Measurements from ENCODE around the gene NR5A1.

The NR5A1 gene

DNA sequence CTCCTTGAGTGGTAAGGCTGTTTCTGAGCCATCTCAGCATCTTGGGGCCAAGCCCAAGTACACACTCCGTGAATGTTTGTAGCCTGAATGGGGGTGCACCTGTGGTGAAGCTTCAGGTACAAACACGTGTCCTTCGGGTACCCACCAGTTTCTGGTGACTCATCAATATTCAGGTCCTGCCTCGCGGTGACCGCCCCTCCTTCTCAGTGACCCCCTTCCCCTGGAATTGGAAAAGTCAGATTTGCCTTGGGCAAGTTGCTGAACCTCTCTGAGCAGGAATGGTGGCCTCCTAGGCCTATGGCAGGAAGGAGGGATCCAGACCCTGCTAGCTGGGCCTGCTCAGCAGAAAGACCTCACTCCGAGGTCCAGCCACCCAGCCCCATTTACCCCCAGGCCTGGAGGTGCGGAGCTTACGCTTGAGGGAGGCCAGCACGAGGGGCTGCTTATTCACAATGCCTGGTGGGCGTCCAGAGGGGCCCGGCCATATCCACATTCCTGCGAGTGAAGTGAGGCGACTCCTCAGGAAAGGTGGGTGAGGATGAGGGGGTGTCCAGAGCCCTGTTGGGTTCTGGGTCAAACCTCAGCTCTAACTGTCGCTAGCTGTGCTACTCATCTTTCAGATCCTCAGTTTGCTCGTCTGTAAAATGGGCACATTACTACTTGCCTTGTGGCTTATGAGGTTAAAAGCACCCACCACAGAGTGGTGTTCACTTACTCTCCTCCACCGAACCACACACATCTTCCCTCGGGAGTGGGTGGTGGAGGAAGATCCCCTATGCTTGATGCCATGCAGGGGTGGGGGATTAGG lies 49.9 kb downstream of the NR5A1 start:
- CTCF ChIA-PET, result no interaction called here
- no peak for DNase-seq
- no peak overlapping the region for H3K4me3 ChIP-seq (ENCODE audit: control insufficient read depth in 1 of 7, extremely low read depth in 1 of 7, insufficient read depth in 4 of 7, low read depth in 2 of 7, low read length in 6 of 7)
- no peaks in the 10 kb centered on the region for H3K36me3 ChIP-seq (ENCODE audit: control insufficient read depth in 4 of 4, insufficient read depth in 4 of 4, low read length in 3 of 4)
- H3K27ac ChIP-seq (ENCODE audit: insufficient read depth in 1 of 2, low read depth in 1 of 2, low read length in 2 of 2, poor library complexity in 1 of 2, severe bottlenecking in 2 of 2), result no peak overlapping the region
- peaks cover 0 to 7% (median 2%) of the 10 kb centered on the region in 4 experiments for H3K4me1 ChIP-seq (ENCODE audit: control extremely low read depth in 1 of 4, control insufficient read depth in 4 of 4, insufficient read depth in 4 of 4, low read length in 3 of 4)
- peaks cover 0 to 4% (median 2%) of the 10 kb centered on the region in 5 experiments for H3K9me3 ChIP-seq (ENCODE audit: control extremely low read depth in 1 of 5, control insufficient read depth in 4 of 5, insufficient read depth in 2 of 5, low read depth in 1 of 5, low read length in 4 of 5)
- POLR2A ChIA-PET, result no interaction called here
- peaks cover 0 to 23% (median 7%) of the 10 kb centered on the region in 5 experiments for H3K27me3 ChIP-seq (replicated peaks in 2 of 5; ENCODE audit: control insufficient read depth in 4 of 5, insufficient read depth in 5 of 5, low read length in 4 of 5)
- 96% methylated on average over 16 of the region's 18 CpGs for WGBS (ENCODE audit: insufficient coverage)

DNA sequence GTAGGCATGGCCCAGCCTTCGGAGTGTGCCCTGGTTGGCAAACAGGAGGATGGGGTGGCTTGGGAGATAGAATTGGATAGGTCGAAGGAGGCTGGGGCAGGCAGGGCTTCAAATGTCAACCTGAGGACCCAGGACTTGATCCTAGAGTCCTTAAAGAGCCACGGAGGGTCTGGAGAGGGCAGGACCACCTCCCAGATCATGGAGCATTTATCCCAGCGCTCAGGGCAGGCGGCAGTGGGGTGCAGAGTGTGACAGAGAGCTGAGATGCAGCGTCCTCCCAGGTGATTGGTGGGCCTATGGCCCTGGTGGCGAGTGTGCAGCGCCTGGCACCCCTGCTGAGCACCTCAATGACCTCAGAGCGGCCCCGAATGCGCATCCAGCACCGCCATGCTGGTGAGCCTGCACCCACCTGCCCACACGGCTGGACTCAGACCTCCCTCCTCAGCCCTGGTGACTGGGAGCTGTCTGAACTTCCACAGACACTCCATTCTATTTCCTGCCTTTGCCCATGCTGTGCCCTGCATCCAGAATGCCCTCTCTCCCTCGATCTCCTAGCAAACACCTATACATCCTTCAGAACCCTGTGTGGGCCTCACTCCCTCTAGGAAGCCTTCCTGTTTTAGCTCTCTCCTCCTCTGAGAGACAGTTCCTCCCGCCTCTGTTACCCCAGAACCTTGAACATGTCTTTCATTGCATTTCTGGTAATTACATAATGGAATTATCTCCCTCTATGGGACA lies 50.7 kb downstream of the NR5A1 start:
- Histone ChIP-seq H3K4me3 (ENCODE audit: control insufficient read depth in 1 of 7, extremely low read depth in 1 of 7, insufficient read depth in 4 of 7, low read depth in 2 of 7, low read length in 6 of 7) (no peak overlapping the region), H3K36me3 (ENCODE audit: control insufficient read depth in 4 of 4, insufficient read depth in 4 of 4, low read length in 3 of 4) (no peaks in the 10 kb centered on the region), H3K27ac (ENCODE audit: insufficient read depth in 1 of 2, low read depth in 1 of 2, low read length in 2 of 2, poor library complexity in 1 of 2, severe bottlenecking in 2 of 2) (no peak overlapping the region), H3K4me1 (ENCODE audit: control extremely low read depth in 1 of 4, control insufficient read depth in 4 of 4, insufficient read depth in 4 of 4, low read length in 3 of 4) (peaks cover 0 to 8% (median 2%) of the 10 kb centered on the region in 4 experiments), H3K27me3 (replicated peaks in 2 of 5; ENCODE audit: control insufficient read depth in 4 of 5, insufficient read depth in 5 of 5, low read length in 4 of 5) (peaks cover 0 to 31% (median 7%) of the 10 kb centered on the region in 5 experiments), H3K9me3 (ENCODE audit: control extremely low read depth in 1 of 5, control insufficient read depth in 4 of 5, insufficient read depth in 2 of 5, low read depth in 1 of 5, low read length in 4 of 5) (peaks cover 0 to 4% (median 2%) of the 10 kb centered on the region in 5 experiments)
- 94% methylated on average over 14 of the region's 15 CpGs for WGBS (ENCODE audit: insufficient coverage)
- ChIA-PET CTCF (no interaction called here), POLR2A (no interaction called here)
- no peak for DNase-seq

DNA sequence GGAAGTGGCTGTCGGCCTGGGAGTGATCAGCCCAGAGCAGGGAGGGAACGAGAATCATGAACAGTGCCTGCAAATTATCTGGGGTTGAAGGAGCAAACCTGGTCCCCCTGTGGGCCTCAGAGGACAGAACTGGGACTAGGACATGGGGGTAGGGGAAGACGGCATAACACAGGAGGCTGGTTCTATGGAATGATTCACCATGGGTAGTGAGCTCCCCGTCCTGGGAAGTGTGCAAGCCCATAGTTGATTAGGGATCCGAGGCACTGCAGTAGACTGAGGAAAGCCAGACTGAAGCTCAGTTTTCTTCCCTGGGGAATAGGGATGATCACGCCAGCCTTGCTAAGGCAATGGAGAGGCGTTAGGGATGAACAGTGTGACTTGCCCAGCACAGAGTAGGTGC lies 51.4 kb downstream of the NR5A1 start:
- Histone ChIP-seq H3K27me3 (replicated peaks in 2 of 5; ENCODE audit: control insufficient read depth in 4 of 5, insufficient read depth in 5 of 5, low read length in 4 of 5) (peaks cover 0 to 38% (median 11%) of the 10 kb centered on the region in 5 experiments), H3K9me3 (ENCODE audit: control extremely low read depth in 1 of 5, control insufficient read depth in 4 of 5, insufficient read depth in 2 of 5, low read depth in 1 of 5, low read length in 4 of 5) (peaks cover 0 to 4% (median 2%) of the 10 kb centered on the region in 5 experiments), H3K27ac (ENCODE audit: insufficient read depth in 1 of 2, low read depth in 1 of 2, low read length in 2 of 2, poor library complexity in 1 of 2, severe bottlenecking in 2 of 2) (no peak overlapping the region), H3K36me3 (ENCODE audit: control insufficient read depth in 4 of 4, insufficient read depth in 4 of 4, low read length in 3 of 4) (no peaks in the 10 kb centered on the region), H3K4me1 (ENCODE audit: control extremely low read depth in 1 of 4, control insufficient read depth in 4 of 4, insufficient read depth in 4 of 4, low read length in 3 of 4) (peaks cover 0 to 15% (median 6%) of the 10 kb centered on the region in 4 experiments), H3K4me3 (ENCODE audit: control insufficient read depth in 1 of 7, extremely low read depth in 1 of 7, insufficient read depth in 4 of 7, low read depth in 2 of 7, low read length in 6 of 7) (no peak overlapping the region)
- no peak for DNase-seq
- CTCF ChIA-PET, result interaction anchor here (1.7 kb wide), 1 partner anchor 37 kb away, joined by 4 read pairs; no protein-coding TSS in a partner anchor
- WGBS (ENCODE audit: insufficient coverage), result 85% methylated on average over 7 of the region's 7 CpGs
- POLR2A ChIA-PET, result no interaction called here

DNA sequence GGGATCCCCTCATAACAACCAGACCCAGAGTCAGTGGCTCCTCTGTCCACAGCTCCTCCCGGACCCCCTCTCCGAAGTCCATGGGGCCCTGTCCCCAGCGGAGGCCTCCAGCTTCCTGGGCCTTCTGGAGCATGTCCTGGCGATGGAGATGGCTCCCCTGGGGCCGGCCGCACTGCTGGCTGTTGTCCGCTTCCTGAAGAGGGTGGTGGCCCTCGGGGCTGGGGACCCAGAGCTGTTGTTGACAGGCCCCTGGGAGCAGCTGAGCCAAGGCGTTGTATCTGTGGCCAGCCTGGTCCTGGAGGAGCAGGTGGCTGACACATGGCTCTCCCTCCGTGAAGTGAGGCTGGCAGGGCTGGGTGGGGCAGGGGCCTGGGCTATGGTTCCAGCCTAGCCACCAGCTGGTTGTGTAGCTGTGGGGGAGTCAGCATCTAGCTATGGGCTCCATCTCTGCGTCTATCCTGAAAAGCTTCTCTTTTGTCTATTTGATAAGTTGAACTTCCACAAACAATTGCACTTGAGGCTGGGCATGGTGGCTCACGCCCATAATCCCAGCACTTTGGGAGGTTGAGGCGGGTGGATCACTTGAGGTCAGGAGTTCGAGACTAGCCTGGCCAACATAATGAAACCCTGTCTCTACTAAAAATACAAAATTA lies 52.3 kb downstream of the NR5A1 start:
- ChIA-PET POLR2A (no interaction called here), CTCF (interaction anchor here (0.7 to 1.7 kb wide), 4 partner anchors 8 to 82 kb away, joined by 3 to 6 read pairs (median 4); no protein-coding TSS in a partner anchor)
- H3K4me3 ChIP-seq (ENCODE audit: control insufficient read depth in 1 of 7, extremely low read depth in 1 of 7, insufficient read depth in 4 of 7, low read depth in 2 of 7, low read length in 6 of 7), result no peak overlapping the region
- 94% methylated on average over 13 of the region's 14 CpGs for WGBS (ENCODE audit: insufficient coverage)
- DNase-seq, result no peak
- peaks cover 0 to 20% (median 10%) of the 10 kb centered on the region in 4 experiments for H3K4me1 ChIP-seq (ENCODE audit: control extremely low read depth in 1 of 4, control insufficient read depth in 4 of 4, insufficient read depth in 4 of 4, low read length in 3 of 4)
- H3K36me3 ChIP-seq (ENCODE audit: control insufficient read depth in 4 of 4, insufficient read depth in 4 of 4, low read length in 3 of 4), result no peaks in the 10 kb centered on the region
- H3K9me3 ChIP-seq (ENCODE audit: control extremely low read depth in 1 of 5, control insufficient read depth in 4 of 5, insufficient read depth in 2 of 5, low read depth in 1 of 5, low read length in 4 of 5), result peaks cover 0 to 4% (median 2%) of the 10 kb centered on the region in 5 experiments
- H3K27me3 ChIP-seq (replicated peaks in 2 of 5; ENCODE audit: control insufficient read depth in 4 of 5, insufficient read depth in 5 of 5, low read length in 4 of 5), result peaks cover 0 to 45% (median 17%) of the 10 kb centered on the region in 5 experiments
- no peak overlapping the region for H3K27ac ChIP-seq (ENCODE audit: insufficient read depth in 1 of 2, low read depth in 1 of 2, low read length in 2 of 2, poor library complexity in 1 of 2, severe bottlenecking in 2 of 2)

DNA sequence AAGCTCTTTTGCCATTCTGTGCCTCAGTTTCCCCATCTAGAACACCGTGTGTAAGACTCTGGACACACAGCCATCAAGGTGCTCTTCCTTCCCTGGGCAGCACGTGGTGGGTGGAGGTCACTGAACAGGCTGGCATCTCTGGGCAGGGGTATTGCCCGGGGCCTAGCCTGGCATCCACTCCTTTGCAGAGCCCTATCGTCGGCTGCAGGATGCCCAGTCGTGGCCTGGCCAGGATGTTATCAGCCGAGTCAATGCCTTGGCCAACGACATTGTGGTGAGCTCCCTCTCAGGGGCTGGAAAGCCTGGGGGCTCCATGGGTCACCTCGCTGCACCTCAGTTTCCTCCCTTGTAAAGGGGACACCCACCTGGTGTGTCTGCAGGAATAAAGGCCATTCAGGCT lies 52.9 kb downstream of the NR5A1 start:
- peaks cover 0 to 4% (median 2%) of the 10 kb centered on the region in 5 experiments for H3K9me3 ChIP-seq (ENCODE audit: control extremely low read depth in 1 of 5, control insufficient read depth in 4 of 5, insufficient read depth in 2 of 5, low read depth in 1 of 5, low read length in 4 of 5)
- WGBS (ENCODE audit: insufficient coverage), result 86% methylated on average over 9 of the region's 9 CpGs
- H3K27ac ChIP-seq (ENCODE audit: insufficient read depth in 1 of 2, low read depth in 1 of 2, low read length in 2 of 2, poor library complexity in 1 of 2, severe bottlenecking in 2 of 2), result no peak overlapping the region
- peaks cover 0 to 49% (median 20%) of the 10 kb centered on the region in 5 experiments for H3K27me3 ChIP-seq (replicated peaks in 2 of 5; ENCODE audit: control insufficient read depth in 4 of 5, insufficient read depth in 5 of 5, low read length in 4 of 5)
- CTCF ChIA-PET, result interaction anchor here (1.4 to 1.7 kb wide), 3 partner anchors 8 to 35 kb away, joined by 4 to 6 read pairs (median 4); no protein-coding TSS in a partner anchor
- DNase-seq, result no peak
- peaks cover 0 to 20% (median 10%) of the 10 kb centered on the region in 4 experiments for H3K4me1 ChIP-seq (ENCODE audit: control extremely low read depth in 1 of 4, control insufficient read depth in 4 of 4, insufficient read depth in 4 of 4, low read length in 3 of 4)
- H3K4me3 ChIP-seq (ENCODE audit: control insufficient read depth in 1 of 7, extremely low read depth in 1 of 7, insufficient read depth in 4 of 7, low read depth in 2 of 7, low read length in 6 of 7), result no peak overlapping the region
- no peaks in the 10 kb centered on the region for H3K36me3 ChIP-seq (ENCODE audit: control insufficient read depth in 4 of 4, insufficient read depth in 4 of 4, low read length in 3 of 4)
- POLR2A ChIA-PET, result no interaction called here

DNA sequence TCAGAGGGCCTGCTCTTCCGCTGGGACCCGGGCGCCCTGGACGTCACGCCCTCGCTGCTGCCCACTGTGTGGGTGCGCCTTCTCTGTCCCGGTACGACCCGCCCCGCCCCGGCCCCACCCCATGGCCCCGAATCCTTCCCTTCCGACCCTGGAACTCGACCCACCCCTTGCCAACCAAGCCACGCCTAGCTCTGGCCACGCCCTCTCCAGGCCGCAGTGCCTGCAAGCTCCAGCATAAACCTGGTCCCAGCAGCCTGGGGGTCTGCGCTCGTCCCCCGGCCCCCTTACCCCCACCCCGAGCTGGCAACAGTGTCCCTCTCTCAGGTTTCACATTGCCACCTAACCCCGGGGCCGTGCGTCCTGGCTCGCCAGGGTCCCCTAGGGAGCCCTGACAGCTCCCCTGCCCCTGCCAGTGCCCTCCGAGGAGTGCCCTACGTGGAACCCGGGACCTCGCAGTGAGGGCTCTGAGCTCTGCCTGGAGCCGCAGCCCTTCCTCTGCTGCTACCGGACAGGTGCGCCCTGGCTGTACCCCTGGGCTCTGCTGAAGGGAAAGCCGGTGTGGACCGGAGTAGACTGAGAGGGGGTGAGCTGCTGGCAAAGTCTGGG lies 53.5 kb downstream of the NR5A1 start:
- WGBS (ENCODE audit: insufficient coverage), result 43% methylated on average over 26 of the region's 35 CpGs
- ChIA-PET POLR2A (no interaction called here), CTCF (interaction anchor here (1.4 to 1.6 kb wide), 2 partner anchors 9 kb away, joined by 4 to 6 read pairs; no protein-coding TSS in a partner anchor)
- peak in 2 of 3 donors; percentile 50 to 56 for DNase-seq
- Histone ChIP-seq H3K4me1 (ENCODE audit: control extremely low read depth in 1 of 4, control insufficient read depth in 4 of 4, insufficient read depth in 4 of 4, low read length in 3 of 4) (peaks cover 0 to 20% (median 10%) of the 10 kb centered on the region in 4 experiments), H3K36me3 (ENCODE audit: control insufficient read depth in 4 of 4, insufficient read depth in 4 of 4, low read length in 3 of 4) (no peaks in the 10 kb centered on the region), H3K27ac (ENCODE audit: insufficient read depth in 1 of 2, low read depth in 1 of 2, low read length in 2 of 2, poor library complexity in 1 of 2, severe bottlenecking in 2 of 2) (no peak overlapping the region), H3K27me3 (replicated peaks in 2 of 5; ENCODE audit: control insufficient read depth in 4 of 5, insufficient read depth in 5 of 5, low read length in 4 of 5) (peaks cover 0 to 49% (median 21%) of the 10 kb centered on the region in 5 experiments), H3K9me3 (ENCODE audit: control extremely low read depth in 1 of 5, control insufficient read depth in 4 of 5, insufficient read depth in 2 of 5, low read depth in 1 of 5, low read length in 4 of 5) (peaks cover 0 to 4% (median 2%) of the 10 kb centered on the region in 5 experiments), H3K4me3 (ENCODE audit: control insufficient read depth in 1 of 7, extremely low read depth in 1 of 7, insufficient read depth in 4 of 7, low read depth in 2 of 7, low read length in 6 of 7) (peak overlapping the region in 2 of 7 experiments; percentile 49 to 51)

All from common myeloid progenitor, CD34-positive (primary cell).